Mesothelial cell of epicardium (in vitro differentiated cells): ENCODE data around the gene PLIN3. TPM values are rescaled to one million over a fixed set of nuclear protein-coding genes. Genes with fewer than 3 reads are reported as not detected.
A peak's percentile ranks its signal among the peaks of the same experiment; 100 is the strongest.
"Not testable (repeated sequence)": the region's sequence is repeated elsewhere in the genome, so short reads cannot be mapped to it uniquely, and the experiment has no call there.

Experiments used
- DNase-seq, 2 experiments: peaks; one replicate each; pipeline ENCODE4 v3.0.0; 2021; ENCODE audit warnings: low spot score in 2 of 2; ENCODE audit not compliant: unreplicated experiment in 2 of 2
- H3K27ac Mint-ChIP-seq: 2 replicates; pipeline ENCODE4 v1.8.0; 2021; ENCODE audit warnings: mixed read lengths
- H3K27me3 Mint-ChIP-seq: 2 replicates; pipeline ENCODE4 v1.8.0; 2021; ENCODE audit warnings: low read depth, mixed read lengths
- H3K36me3 Mint-ChIP-seq: 2 replicates; pipeline ENCODE4 v1.8.0; 2021; ENCODE audit warnings: mixed read lengths
- H3K4me1 Mint-ChIP-seq: 2 replicates; pipeline ENCODE4 v1.8.0; 2021; ENCODE audit warnings: mixed read lengths
- H3K4me3 Mint-ChIP-seq: 2 replicates; pipeline ENCODE4 v1.8.0; 2021; ENCODE audit warnings: mild to moderate bottlenecking, moderate library complexity, mixed read lengths
- H3K9me3 Mint-ChIP-seq: 2 replicates; pipeline ENCODE4 v1.8.0; 2021; ENCODE audit warnings: mixed read lengths
- total RNA-seq: library from RNA; stranded (reverse); gene quantifications from 3 replicates; pipeline ENCODE4 v1.2.1, GENCODE V29; 2021
- TF ChIP-seq, protein P1 (sequence below): fragments of 200-600 bp; sonication (generic); IDR thresholded peaks from one replicate; pipeline ENCODE4 v1.5.0; 2021; ENCODE audit warnings: antibody characterized with exemption; ENCODE audit not compliant: unreplicated experiment

Gene PLIN3
- total RNA-seq, 1 donor from 2014 or later, result 55.6 TPM

DNA sequence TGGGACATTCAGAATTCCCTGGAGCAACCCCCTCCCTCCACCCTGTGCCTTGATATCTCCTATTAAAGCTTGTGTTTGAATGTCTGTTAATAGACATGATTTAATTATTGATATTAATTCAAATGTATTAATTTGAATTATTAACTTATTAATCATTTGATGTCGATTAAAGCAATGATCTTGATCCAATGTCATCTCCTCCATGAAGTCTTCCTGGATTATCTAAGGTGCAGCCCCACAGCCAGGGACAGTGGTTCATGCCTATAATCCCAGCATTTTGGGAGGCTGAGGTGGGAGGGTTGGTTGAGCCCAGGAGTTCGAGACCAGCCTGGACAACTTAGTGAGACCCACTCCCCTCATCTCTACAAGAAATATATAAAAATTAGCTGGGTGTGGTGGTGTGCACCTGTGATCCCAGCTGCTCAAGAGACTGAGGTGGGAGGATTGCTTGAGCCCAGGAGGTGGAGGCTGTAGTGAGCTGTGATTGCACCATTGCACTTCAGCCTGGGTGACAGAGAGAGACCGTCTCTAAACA lies 66.3 kb downstream of the PLIN3 start:
- TF ChIP-seq, protein P1, sequence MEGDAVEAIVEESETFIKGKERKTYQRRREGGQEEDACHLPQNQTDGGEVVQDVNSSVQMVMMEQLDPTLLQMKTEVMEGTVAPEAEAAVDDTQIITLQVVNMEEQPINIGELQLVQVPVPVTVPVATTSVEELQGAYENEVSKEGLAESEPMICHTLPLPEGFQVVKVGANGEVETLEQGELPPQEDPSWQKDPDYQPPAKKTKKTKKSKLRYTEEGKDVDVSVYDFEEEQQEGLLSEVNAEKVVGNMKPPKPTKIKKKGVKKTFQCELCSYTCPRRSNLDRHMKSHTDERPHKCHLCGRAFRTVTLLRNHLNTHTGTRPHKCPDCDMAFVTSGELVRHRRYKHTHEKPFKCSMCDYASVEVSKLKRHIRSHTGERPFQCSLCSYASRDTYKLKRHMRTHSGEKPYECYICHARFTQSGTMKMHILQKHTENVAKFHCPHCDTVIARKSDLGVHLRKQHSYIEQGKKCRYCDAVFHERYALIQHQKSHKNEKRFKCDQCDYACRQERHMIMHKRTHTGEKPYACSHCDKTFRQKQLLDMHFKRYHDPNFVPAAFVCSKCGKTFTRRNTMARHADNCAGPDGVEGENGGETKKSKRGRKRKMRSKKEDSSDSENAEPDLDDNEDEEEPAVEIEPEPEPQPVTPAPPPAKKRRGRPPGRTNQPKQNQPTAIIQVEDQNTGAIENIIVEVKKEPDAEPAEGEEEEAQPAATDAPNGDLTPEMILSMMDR, result no peak
- no peak for DNase-seq
- Mint-ChIP-seq H3K4me1 (peaks cover 2% of the 10 kb centered on the region), H3K9me3 (no peaks in the 10 kb centered on the region), H3K27ac (no peak overlapping the region), H3K4me3 (no peak overlapping the region), H3K27me3 (no peaks in the 10 kb centered on the region), H3K36me3 (peaks cover 12% of the 10 kb centered on the region)

- Mint-ChIP-seq H3K4me3 (peak overlapping the region; percentile 8), H3K36me3 (peaks cover 12% of the 10 kb centered on the region), H3K27ac (no peak overlapping the region), H3K9me3 (no peaks in the 10 kb centered on the region), H3K4me1 (peaks cover 2% of the 10 kb centered on the region), H3K27me3 (no peaks in the 10 kb centered on the region)
- DNase-seq, result no peak
- TF ChIP-seq, protein P1, result no peak
Observed at GRCh38 chr19:4800591-4801081, 66.8 kb downstream of the PLIN3 start.

DNA sequence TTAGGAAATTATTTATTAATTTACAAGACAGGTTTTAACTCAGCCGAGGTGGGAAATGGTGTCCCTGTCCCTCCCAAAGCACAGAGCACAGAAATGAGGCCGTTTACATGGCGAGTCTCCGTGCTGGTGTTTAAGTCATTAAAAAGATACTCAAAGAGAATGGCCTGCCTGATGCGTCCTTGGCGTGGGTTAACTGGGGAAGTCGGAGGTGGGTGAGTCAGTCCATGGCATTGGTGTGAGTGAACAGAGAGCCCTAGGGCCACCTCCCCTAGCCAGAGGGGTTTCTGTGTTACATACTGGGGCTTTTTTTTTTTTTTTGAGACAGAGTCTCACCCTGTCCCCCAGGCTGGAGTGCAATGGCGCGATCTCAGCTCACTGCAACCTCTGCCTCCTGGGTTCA lies 72.1 kb downstream of the PLIN3 start:
- DNase-seq, result no peak
- Mint-ChIP-seq H3K4me1 (peaks cover 13% of the 10 kb centered on the region), H3K4me3 (no peak overlapping the region), H3K27me3 (no peaks in the 10 kb centered on the region), H3K27ac (no peak overlapping the region), H3K9me3 (no peaks in the 10 kb centered on the region), H3K36me3 (peaks cover 14% of the 10 kb centered on the region)
- TF ChIP-seq, protein P1, result no peak

DNA sequence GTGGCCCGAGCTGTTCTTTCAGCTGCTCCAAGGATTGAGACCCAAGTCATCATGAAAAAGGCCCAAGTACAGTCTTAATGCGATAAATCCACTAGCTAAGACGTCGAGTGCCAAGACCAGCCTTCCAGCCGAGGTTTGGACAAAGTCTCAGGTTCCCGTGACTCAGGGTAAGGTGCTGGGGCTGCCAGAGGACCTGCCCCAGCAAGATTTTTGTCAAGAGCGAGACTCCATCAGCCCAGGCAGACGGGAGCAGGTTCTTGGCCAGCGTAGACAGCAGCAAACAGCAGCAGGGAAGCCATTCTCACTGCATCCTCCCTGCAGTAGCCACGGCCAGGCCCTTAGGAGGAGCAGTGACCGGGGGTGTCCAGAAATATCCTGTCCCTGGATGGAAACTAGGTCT lies 72.5 kb downstream of the PLIN3 start:
- H3K36me3 Mint-ChIP-seq, result peaks cover 14% of the 10 kb centered on the region
- no peaks in the 10 kb centered on the region for H3K27me3 Mint-ChIP-seq
- H3K27ac Mint-ChIP-seq, result no peak overlapping the region
- H3K4me3 Mint-ChIP-seq, result no peak overlapping the region
- H3K4me1 Mint-ChIP-seq, result peaks cover 13% of the 10 kb centered on the region
- TF ChIP-seq, protein P1, result no peak
- no peak for DNase-seq
- no peaks in the 10 kb centered on the region for H3K9me3 Mint-ChIP-seq

GRCh38 chr19:4793278-4793677 lies 74.2 kb downstream of the PLIN3 start:
- not testable (repeated sequence) for H3K9me3 Mint-ChIP-seq, H3K36me3 Mint-ChIP-seq, DNase-seq, H3K27me3 Mint-ChIP-seq, H3K27ac Mint-ChIP-seq
- H3K4me3 Mint-ChIP-seq, result peak overlapping the region; percentile 76
- H3K4me1 Mint-ChIP-seq, result peaks cover 13% of the 10 kb centered on the region

GRCh38 chr19:4792866-4793195 lies 74.6 kb downstream of the PLIN3 start:
- H3K9me3 Mint-ChIP-seq, H3K36me3 Mint-ChIP-seq, DNase-seq, H3K27me3 Mint-ChIP-seq: not testable (repeated sequence)
- H3K4me1 Mint-ChIP-seq, result peaks cover 13% of the 10 kb centered on the region
- H3K27ac Mint-ChIP-seq, result peak overlapping the region; percentile 75
- peak overlapping the region; percentile 76 for H3K4me3 Mint-ChIP-seq

- not testable (repeated sequence) for H3K9me3 Mint-ChIP-seq, DNase-seq, H3K27me3 Mint-ChIP-seq, H3K36me3 Mint-ChIP-seq
- peaks cover 13% of the 10 kb centered on the region for H3K4me1 Mint-ChIP-seq
- H3K4me3 Mint-ChIP-seq, result peak overlapping the region; percentile 76
- H3K27ac Mint-ChIP-seq, result peak overlapping the region; percentile 86
Observed at GRCh38 chr19:4792019-4792865, 75.2 kb downstream of the PLIN3 start.
